ENCODE data around the gene ARID1B. TPM values are rescaled to one million over a fixed set of nuclear protein-coding genes. Genes with fewer than 3 reads are reported as not detected.
"Not testable (repeated sequence)": the region's sequence is repeated elsewhere in the genome, so short reads cannot be mapped to it uniquely, and the experiment has no call there.

The ARID1B gene
- total RNA-seq, 1 experiment from 2014 or later, result 18.2 TPM

DNA sequence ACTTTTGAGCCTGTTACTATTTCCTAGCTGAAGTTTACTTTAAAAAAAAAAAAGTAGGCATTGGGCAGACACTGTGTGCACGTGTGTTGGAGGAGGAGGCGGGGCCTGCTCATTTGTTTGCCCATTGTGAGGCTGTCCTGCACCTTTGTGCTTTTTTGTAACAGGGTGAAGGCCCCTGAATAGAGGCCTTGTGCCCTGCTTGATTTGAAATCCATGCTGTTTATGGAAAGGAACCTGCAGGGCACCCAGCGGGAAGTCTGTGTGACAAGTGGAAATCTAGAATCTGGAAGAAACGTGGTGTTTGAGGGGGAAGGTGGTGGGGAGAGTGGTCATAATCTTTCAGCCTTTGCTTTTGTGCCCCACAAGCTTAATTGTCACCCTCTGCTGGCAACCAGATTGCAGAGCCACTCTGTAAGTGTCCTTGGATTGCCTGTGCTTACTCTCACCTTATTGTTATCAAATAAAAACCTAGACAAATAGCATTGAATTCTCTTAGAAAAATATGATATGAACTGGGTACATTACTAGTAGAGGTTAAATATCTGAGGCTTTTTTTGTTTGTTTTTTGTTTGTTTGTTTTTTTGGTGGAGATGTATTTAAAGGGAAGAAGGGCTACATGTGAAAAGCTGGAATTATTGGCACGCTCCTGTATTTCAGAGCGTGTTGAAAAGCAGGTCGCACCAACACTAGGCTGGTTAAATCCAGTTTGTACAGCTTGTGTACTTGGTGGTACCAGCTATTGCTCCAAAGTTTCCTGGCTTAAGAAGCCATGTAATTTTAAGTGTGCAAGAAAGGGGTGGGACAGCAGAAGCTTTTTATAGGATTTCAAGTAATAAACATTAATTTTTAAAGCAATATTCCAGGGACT lies 156.3 kb downstream of the ARID1B start:
- no peak for DNase-seq (ENCODE audit: low read depth)

- no peak for DNase-seq (ENCODE audit: low read depth)
These were observed 156.9 kb downstream of the ARID1B start for GRCh38 chr6:156934069-156934460.

GRCh38 chr6:156935000-156935399 lies 157.8 kb downstream of the ARID1B start:
- no peak for DNase-seq (ENCODE audit: low read depth)

GRCh38 chr6:156938143-156938542 lies 161.0 kb downstream of the ARID1B start:
- no peak for DNase-seq (ENCODE audit: low read depth)

- DNase-seq (ENCODE audit: low read depth), result no peak
These were observed 163.0 kb downstream of the ARID1B start for GRCh38 chr6:156940221-156940620.

DNA sequence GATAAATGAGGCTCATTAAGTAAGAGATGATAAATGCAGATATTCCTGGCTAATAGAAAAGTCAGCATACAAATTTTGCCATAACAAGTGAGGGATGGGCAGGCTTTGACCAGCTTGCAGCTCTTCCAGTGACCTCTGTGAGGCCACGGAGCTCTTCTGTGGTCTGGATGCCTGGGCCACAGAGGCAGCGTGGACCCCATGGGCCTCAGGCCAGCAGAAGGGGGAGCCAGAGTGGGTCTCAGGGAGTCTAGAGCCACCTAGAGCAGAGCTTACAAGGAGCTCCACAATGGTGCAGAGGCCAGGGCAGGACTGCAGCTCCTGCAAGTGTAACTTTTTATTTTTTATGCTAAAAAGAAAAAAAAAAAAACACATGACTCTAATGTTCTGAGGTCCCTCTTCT lies 165.1 kb downstream of the ARID1B start:
- no peak for DNase-seq (ENCODE audit: low read depth)

DNA sequence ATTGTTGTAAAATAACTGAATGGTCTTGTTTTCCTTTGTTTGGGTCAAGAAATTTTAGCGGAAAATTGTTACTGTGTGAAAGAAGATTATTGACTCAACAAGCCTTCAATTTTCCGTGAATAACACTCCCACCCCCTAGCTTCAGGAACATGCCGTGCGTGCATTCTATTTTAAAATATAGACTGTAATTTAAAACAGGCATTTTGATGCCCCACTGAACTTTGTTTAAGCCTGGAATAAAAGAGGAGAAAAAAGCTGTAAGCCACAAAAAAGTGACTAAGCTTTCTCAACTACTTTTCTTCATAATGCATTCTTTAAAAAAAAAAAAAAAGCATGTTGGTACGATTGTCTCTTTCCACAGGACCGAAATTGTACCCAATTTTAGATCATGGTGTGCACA lies 166.0 kb downstream of the ARID1B start:
- DNase-seq (ENCODE audit: low read depth), result peak; percentile 71

DNA sequence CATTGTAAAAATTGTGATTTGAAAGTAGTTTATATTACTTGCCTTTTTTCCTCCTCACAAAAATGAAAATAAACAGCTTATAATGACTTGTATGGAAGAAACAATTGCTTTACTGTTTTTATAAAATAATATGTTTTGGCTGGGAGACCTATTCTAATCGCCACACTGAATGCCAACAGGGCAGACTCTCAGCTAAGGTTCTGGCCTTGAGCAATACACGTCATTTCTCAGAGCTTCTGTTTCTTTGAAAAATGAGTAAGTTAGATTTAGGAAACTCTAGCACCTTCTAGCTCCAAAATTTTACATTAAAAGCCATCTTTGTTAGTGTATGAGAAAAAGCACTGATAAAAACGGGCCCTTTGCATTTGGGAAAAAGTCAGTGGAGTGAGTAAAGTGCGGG lies 166.6 kb downstream of the ARID1B start:
- peak; percentile 68 for DNase-seq (ENCODE audit: low read depth)

DNA sequence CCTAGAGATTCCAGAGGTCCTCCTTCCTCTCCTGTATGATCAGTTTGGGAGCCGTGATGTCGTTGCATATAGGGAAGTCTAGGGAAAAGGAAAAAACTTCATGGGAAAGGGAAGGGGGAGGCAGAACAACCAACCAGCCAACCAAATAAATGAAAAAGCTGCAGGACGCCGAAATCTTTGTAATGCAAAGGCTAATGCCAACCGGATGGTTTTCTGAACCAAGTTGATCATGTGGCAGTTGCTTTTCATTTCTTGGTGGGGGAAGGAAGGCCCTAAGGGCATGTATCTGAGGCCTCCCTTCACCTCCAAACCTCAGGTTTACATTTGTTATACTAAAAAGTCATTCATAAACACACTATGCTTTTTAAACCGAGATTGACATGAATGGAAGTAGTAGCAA lies 167.2 kb downstream of the ARID1B start:
- peak; percentile 82 for DNase-seq (ENCODE audit: low read depth)

- not testable (repeated sequence) for DNase-seq (ENCODE audit: low read depth)
These were observed 168.6 kb downstream of the ARID1B start for GRCh38 chr6:156945789-156946172.

DNA sequence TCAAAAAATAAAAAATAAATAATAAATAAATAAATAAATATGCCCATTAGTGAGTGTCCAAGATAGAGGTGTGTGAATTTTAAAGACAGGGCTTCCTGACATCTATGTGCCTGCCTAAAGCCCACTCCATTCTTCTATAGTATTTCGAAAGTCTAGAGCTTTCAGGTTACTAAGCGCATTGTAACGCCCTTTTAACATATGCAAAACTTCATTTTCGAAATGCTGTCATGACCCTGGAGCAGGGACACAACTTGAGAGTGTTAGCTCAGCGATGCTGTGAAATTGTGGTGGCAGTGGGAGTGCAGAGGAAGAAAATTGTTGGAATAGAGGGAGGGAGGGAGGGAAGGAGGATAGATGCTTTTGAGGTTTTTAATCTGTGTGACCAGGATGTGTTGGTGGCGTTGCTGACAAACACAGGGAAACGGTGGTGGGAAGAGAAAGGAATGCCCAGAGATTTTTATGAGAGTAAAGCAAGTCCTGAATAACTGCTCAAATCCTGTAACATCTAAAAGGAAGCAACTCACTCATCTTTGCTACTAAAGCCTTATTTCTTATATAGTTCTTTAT lies 169.3 kb downstream of the ARID1B start:
- peak; percentile 70 for DNase-seq (ENCODE audit: low read depth)

DNA sequence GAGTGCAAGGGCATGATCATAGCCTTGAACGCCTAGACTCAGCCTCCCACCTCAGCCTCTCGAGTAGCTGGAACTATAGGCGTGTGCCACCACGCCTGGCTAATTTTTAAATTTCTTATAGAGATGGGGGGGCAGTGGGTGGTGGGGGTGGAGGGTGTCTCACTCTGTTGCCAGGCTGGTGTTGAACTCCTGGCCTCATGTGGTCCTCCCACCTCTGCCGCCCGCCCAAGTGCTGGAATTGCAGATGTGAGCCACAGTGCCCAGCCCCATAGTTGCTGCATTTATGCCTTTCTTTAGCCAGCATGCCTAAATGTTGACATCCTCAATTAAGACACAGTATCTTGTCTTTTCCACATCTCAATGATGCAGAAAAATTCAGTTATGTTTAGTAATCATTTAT lies 171.1 kb downstream of the ARID1B start:
- DNase-seq (ENCODE audit: low read depth), result no peak

GRCh38 chr6:156948807-156949206 lies 171.6 kb downstream of the ARID1B start:
- DNase-seq (ENCODE audit: low read depth), result peak; percentile 96

DNA sequence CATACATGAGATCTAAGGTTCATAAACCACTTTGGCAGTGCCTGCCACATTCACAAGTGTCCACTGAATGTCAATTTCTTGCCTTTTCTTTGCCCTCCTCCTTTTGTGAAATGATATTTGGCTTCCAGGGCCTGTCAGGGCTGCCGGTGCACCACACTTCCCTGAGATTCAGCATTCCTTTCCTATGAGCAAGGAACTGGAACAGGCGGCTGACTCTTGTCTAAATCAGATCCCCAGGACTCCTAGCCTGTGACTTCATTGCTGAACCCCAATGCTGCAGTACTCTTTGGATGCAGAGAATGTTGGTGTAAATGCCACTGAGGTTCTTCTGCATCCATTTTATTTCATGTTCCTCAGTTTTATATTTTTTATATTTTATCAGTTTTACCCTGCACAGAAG lies 172.2 kb downstream of the ARID1B start:
- peak; percentile 90 for DNase-seq (ENCODE audit: low read depth)

DNA sequence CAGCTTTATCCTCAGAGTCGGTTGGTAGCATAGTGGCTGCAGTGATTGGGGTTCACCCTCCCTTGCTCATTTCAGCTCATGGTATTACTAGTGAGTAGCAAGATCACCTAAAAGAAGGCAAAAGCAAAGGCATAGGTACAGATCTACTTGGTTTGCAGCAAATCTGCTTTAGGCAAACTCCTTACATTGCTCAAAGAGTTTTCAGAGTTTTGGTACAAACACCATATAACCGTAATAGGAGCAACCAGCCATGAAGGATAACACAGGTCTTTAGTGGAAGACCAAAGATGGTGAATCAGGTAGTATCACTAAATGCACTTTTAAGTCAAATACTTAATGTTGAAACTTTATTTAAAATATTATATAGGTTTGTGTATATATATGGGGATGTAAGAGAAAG lies 172.9 kb downstream of the ARID1B start:
- DNase-seq (ENCODE audit: low read depth), result no peak

DNA sequence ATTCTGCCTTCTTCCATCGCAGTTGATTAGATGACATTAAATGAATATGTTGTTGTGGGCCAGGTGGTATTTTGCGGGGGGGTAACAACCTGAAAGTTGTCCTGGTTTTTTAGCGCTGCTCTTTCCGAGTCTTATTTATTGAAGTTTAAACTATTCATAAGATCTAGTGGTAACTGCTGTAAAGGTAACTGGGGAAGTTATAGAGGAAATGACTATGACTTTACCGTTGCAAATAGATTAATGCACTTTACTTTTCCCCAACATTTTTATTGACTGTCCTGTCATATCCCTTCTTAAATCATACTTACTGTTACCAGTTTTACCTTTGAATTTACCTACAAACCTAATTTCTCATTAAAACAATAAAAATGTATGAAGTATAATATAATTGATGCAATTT lies 173.4 kb downstream of the ARID1B start:
- no peak for DNase-seq (ENCODE audit: low read depth)

DNA sequence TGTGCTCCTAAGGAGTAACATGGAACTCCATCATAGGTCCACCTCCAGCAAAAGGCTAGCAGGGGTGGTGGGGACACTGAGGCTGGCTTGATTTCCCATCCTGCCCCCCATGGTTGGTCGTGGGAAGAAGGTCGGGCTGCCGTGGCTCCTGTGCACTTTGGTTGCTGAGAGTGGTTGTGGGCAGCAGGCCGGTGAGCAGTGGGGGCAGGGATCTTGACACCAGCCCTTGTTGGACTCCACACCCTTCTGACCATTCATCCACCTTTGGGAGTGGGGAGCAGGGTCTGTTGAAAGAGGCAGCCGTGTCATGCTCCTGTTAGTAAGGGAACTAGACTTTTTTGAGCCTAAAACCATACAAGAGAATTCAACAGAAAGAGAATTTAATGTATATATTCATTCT lies 175.2 kb downstream of the ARID1B start:
- DNase-seq (ENCODE audit: low read depth), result no peak

DNA sequence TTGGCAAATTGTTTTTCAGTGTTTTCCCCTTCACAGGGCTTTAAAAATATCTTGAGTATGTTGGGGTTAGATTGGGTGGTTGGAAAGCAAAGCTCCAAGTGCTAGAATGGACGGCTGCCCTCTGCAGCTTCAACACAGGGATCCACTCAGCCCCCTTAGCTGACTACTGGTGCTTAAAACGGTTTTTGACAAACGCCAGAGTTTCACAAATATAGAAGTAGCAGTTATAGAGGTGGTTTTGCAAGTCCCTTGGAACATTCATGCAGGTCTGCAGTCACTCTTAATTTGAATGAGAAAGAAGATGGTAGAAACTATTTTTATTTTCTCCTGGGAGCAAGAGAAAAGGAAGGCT lies 175.9 kb downstream of the ARID1B start:
- no peak for DNase-seq (ENCODE audit: low read depth)

DNA sequence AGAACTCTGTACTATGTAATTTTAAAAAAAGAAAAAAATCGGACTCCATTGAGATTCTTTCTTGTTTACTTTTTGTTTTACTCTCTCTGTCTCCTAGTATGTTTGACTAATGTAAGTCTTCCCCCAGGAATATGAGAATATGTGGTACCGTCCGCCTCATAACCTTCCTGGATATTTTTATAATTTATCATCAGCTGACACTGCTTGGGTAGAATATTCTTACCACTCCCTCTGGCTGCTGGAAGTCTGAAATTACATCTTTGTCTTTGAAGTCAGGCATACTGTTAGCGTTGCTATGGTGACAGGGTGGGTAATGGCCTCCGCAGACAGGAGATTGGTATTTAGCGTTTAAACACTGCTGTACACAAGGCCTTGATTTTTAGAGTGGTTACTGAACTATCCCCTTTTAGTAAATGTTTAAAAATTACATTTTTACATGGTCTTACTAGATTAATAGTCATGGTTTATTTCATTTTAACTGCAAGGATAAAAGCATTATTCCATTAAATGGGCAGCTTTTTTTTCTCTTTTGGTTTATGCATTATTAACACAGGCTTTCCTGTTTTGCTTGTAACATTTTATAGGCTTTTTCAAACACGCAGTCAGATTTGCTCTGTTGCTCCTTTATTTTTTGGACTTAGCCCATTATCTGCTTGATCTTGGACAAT lies 176.4 kb downstream of the ARID1B start:
- DNase-seq (ENCODE audit: low read depth), result peak; percentile 99

DNA sequence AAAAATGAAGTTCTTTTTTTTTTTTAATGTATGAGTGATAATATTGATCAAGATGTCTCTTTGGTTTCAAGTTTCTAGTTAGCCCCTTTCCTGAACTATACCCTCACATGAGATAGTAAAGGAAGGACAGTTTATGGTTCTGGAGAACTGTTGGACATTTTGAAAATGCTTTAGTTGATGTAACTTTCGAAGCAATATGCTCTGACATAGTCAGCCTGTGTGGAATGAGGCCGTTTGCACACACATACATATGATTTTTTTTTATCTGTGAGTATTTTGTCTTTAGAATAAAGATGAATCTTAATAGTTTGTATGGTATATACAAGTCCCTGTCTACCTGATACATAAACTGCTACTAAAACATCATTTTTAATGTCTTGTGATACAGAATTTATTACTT lies 177.0 kb downstream of the ARID1B start:
- DNase-seq (ENCODE audit: low read depth), result no peak

DNA sequence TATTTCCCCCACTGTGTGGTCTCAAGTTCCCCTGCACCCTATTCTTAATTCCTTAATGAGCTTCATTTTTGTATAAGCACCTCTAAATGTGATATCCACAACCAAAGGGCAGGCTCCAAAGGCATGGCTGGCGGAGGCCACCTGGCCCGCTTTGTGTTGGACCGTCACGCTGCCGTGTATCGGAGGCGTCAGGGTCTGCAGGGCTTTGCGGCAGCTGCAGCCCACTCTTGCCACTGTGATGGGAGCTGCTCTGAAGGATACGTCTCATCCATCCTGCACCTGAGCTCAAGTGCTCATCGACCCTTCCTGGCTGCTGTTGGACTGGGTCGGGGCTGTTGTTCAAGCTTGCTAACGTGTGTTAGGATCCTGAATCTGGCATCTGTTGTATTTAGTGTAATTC lies 177.6 kb downstream of the ARID1B start:
- no peak for DNase-seq (ENCODE audit: low read depth)

DNA sequence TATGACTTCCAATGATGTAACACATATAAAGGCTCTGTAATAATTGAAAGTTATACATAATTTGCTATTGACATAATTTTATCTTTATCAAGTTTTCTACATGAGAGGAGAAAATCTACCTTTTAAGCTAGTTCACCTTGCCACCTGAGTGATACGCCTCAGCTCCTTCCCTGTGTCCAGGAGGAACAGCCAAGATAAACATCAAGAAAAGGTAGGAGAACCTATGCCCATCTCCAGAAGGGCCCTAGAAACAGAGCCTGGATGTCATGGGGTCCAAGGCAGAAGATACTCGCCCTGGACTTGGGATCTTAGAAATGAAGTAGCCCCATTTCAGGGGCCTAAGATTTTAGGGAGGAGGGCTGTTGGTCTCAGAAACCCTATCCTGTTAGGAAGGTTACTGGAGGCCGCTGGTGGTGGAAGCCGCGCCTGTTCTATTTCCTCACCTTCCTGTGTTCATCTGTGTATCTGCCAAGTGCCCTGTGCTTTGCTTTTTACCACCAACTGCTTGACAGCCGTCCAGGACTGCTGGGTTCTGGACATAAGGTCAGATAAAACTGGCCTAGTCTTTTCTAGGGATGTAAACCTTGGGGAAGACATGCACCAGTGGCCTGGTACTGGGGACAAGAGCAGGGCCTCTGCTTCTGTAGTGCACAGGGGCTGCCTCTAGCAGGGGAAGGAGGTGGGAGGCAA lies 178.5 kb downstream of the ARID1B start:
- peak; percentile 67 for DNase-seq (ENCODE audit: low read depth)

DNA sequence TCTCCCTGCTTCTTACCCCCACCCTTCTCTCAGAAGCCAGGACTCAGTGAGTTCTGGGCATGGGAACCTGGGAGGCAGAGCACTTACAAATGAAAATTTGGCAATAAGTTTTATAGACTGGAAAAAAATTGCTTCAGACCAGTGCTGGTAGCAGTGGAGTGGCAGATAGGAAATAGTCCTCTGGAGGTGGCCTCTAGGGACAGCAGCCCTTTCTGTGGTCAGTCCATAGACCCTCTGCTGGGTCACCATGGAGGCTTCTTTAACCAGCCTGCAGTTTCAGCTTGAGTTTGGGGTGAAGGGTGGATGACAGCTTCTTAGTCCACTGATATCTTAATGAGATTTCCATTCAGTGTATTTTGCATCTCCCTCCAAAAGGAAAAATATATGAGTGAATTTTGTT lies 179.1 kb downstream of the ARID1B start:
- DNase-seq (ENCODE audit: low read depth), result no peak
